NAMALWA (cell line): Measurements from ENCODE around the gene NFATC3.

Source experiments
- DNase-seq: peaks from one replicate; pipeline ENCODE4 v3.0.0-alpha.2; 2015; ENCODE audit warnings: low spot score

NFATC3 gene

GRCh38 chr16:68187505-68187904, 102.3 kb downstream of the NFATC3 start:
- no peak for DNase-seq

DNA sequence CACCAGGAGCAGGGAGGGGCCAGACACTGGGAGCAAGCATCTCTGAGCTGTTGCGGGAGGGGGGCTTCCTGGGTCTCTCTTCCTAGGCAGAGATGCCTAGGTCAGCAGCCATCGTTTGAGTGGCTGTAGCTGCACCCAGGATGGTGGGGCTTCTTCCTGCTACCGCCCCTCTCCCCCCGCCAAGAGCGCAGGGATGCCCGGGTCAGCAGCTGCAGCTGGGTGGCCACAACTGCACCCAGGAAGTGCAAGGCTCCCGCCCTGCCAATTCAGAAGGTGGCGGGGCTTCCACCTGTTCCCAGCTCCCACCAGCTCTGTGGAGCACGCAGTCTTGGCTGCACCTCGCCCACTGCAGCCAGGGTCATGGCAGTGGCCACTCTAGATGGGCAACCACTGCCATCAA, 103.0 kb downstream of the NFATC3 start:
- DNase-seq: no peak

DNA sequence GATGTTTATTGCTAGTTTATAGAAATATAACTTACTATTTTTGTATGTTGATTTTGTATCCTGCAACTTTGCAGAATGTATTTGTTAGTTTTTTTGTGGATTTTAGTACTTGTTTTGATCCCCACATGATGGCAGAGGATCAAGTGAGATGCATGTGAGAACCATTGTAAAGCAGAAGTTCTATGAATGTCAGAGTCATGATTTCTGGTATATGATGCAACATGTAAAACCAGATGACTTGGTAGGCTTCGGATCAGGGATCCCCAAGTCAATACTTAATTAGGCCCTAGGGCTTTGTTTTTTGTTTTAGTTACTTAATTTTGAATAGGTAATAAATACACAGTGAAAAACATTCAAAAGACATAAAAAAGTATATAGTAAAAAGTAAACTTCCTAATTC, 104.9 kb downstream of the NFATC3 start:
- no peak for DNase-seq

- no peak for DNase-seq
Observed at GRCh38 chr16:68190736-68191510, 105.8 kb downstream of the NFATC3 start.

GRCh38 chr16:68194251-68194650, 109.1 kb downstream of the NFATC3 start:
- no peak for DNase-seq

DNA sequence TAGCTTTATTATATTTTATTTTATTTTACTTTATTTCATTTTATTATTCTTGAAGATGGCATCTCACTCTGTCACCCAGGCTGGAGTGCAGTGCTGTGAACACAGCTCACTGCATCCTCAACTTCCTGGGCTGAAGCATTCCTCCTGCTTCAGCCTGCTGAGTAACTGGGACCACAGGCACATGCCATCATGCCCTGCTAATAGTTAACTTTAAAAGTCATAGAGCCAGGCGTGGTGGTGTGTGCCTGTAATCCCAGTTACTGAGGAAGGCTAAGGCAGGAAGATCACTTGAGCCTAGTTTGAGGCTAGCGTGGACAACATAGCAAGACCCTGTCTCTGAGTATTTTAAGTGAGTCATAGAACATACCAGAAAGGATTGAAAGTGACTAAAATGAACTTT, 112.1 kb downstream of the NFATC3 start:
- DNase-seq: no peak

DNA sequence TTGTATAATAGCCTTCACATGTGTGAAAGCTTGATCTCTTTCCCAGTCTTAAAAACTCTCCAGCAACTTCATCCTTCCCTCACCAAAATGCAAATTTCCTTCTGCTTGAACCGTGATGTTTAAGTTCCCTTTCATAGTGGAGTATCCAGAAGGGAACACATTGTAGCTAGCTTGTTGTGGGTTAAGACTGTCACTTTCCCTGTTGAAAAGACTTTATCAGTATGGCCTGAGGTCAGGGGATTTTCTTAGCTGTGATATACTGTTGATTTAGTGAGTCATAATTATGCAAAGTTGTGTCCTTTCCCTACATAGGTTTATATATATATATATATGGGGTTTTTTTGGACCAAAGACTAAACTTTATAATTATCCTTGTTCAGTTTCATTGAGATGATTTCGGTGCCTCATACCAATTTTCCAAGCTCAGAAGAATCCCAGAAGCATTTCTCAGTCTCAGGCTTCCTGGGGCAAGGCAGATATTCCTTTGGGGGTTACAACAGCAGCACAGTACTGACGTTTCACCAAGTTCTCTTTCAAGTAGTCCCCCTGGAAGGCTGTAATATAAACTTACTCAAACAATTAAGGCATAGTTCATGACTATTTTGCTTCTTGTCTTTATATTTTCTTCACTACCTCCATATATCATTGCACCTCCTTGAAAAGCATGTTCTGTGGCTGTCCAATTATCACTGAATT, 115.1 kb downstream of the NFATC3 start:
- no peak for DNase-seq

GRCh38 chr16:68202091-68202519, 116.9 kb downstream of the NFATC3 start:
- DNase-seq: peak; percentile 16

- DNase-seq: no peak
Observed at GRCh38 chr16:68206245-68206644, 121.1 kb downstream of the NFATC3 start.

DNA sequence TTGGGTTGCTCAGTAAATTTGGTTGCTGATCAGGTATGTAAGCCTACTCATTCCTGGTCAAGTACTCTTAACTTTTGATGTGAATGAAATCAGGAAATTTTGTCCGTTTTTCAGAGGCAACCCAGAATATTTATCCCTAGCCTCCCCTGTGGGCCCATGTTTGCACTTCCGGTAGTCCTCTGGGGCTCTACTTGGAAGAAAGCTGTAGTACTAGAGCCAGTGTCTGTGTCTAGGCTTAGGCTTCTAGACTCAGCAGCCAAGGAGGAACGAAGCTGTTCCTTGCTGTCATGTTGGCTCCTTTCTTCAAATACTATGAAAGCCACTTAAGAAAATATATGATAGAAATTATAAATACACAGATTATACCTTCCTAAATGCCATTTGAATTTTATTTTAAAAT, 129.6 kb downstream of the NFATC3 start:
- no peak for DNase-seq

DNA sequence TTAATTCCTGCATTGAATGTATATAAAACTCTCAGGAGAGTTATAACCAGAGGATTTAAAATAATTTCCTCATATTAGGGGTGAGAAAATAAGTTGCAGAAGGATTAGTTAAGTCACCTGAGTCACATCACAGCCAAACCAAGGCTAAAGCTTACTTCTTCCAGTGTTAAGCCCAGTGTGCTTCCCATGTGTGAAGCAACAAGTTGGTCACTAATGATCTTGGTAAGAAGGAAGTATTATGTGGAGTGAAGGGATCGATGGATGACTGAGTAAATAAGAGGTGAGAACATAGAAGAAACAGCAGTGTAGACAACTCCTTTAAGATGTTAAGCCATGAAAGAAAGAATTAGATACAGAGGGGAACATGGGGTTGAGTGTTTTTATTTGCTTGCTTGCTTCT, 130.1 kb downstream of the NFATC3 start:
- no peak for DNase-seq

- no peak for DNase-seq
Observed at GRCh38 chr16:68216240-68216639, 131.1 kb downstream of the NFATC3 start.

GRCh38 chr16:68217506-68217905, 132.3 kb downstream of the NFATC3 start:
- DNase-seq: no peak

DNA sequence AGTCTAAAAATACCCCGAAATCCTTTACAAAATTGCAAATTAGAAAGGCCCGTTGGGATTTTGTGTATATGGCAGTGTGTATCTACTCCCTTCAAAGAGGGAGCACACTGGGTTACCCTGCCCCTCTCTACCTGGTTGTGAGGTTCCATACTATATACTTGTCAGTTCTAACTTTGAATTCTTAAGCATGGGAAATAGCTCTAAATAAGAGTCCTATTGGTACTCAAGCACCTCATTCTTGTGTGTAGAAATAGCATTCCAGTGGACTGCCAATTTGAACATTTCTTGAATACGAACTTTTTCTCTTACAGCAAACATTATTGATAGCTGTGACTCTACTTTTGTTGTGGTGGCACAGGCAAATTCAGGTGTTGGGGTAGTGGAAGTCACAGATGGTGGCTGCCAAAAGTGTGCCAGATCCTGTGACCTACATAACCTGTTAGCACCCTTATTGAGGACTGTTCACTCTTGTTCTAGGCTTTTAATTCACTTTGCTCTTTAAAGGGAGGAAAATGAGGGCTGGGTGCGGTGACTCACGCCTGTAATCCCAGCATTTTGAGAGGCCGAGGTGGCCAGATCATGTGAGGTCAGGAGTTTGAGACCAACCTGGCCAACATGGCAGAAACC, 134.7 kb downstream of the NFATC3 start:
- DNase-seq: no peak

GRCh38 chr16:68223072-68223471, 137.9 kb downstream of the NFATC3 start:
- no peak for DNase-seq

GRCh38 chr16:68226116-68226515, 140.9 kb downstream of the NFATC3 start:
- no peak for DNase-seq

DNA sequence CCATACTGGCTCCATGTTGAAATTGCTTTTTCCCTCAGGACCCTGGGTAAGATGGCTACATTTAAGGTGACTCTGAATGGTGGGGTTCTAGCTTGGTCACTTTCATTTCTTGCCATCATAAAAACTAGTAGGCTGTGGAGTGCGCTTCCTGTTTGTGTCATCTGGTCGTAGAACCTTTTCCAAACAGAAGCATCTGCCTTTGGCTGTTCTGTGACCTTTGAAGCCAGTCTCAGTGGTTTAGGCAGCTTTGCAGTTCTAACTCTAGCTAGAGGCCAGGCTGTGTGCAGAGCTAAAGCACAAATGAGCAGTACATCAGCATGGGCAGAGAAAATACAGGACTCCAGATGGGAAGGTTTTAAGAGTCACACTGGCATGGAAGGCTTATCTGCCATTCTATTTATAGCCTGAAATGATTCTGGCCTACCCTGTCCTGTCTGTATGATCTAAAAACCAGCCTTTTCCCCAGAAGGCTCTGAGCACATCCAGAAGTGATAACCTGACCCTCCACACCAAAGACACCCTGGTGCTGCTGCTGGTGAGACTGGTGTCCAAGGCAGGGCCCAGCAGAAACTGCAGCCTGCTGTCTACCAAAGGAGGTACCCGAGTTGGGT, 142.1 kb downstream of the NFATC3 start:
- DNase-seq: peak; percentile 66

DNA sequence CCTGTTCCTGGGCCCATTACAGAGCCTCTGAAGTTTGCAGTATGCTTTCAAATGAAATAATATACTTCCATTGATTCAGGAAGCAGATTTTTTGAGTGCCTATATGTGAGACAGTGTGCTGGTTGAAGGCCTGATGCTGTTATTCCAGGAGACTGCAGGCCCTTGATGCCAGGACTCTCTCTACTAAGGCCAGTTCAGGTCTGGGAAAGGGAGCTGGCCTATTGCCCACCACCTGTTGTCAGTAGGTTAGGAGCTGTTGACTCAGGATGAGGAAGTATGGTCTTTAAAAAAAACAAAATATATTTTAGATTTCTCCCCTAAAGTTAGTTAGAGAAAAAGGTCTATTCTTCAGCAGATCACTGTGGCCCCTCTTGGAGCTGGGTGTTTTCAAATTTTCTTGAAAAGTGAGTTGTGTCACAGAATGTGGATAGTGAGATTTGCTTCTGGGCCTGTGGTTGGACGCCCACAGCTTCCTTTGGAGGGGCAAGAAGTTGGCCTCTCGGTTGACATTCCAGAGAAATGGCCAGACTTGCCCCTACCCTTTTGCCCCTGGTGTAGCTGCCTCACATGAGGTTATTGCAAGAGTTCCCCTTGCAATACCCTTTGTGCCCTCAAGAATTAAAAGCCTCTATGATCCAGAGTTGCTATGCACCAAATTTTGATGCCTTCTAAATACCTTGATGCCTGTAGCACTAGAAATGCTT, 142.8 kb downstream of the NFATC3 start:
- peak; percentile 33 for DNase-seq

GRCh38 chr16:68228652-68229051, 143.5 kb downstream of the NFATC3 start:
- DNase-seq: no peak

DNA sequence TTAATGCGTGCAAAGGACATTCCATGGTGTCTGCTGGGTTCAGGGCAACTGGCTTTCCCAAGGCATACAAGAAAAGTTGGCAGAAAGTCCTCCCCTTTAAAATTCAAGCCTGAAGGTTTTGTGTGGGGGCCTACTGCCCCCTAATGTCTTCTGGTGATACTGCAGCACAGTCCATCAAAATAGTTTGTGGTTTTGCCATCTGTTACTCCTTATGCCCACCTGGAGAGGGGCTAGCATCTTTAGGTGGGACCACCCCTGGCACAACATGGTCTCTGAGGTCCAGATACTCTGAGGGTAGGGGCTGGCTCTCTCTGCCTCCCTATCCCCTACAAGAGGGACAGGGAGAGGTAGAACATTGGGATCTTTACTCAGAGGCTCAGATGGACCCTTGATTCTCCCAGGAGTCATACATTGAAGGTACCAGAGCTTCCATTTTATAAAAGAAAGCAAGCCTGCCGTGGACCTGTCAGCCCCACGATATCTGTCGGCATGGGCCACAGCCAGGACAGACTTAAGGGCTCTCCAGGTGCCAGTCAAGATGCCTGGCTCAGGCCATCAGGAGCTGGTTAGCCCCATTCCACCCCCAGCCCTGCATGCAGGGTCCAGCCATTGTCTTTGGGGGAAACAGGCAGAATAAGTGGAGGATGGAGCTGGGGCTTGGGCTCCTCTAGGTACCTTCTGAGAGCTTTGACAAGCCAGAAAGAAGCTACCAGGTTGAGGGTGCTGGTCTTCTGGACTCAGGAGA, 144.4 kb downstream of the NFATC3 start:
- peak; percentile 83 for DNase-seq

DNA sequence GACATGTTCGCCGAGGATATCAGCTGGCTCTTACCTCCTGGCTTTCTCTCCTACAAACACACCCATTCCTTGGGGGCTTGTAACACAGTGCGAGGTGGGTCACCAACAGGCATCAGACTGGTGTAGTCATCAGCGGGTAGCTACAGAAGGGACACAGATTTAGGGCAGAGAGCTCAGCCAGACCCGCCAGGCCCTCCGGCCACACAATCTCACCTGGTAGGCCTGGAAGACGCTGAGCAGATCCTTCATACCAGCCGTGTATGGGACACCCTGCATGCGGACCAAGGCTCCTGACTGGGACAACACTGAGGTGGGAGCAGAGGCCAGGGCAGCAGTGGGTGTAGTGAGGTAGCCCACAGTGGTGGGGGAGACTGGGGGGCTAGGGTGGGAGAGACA, 145.0 kb downstream of the NFATC3 start:
- no peak for DNase-seq
